HepG2 (cell line): ENCODE measurements around the gene GFER. TPM values are rescaled to one million over a fixed set of nuclear protein-coding genes. Genes with fewer than 3 reads are reported as not detected.

Source experiments
- AGO2 ChIP-seq: fragments of 200-400 bp; formaldehyde crosslinking; optimal IDR thresholded peaks from 2 replicates; pipeline ENCODE3; 2017; ENCODE audit warnings: mild to moderate bottlenecking, low read depth, low read length, moderate library complexity
- BRCA1 ChIP-seq: sonication (generic); formaldehyde crosslinking; IDR thresholded peaks from 2 replicates; pipeline ENCODE4 v1.4.0; 2020; ENCODE audit warnings: missing genetic modification reagents
- HDAC1 ChIP-seq: sonication (generic); formaldehyde crosslinking; IDR thresholded peaks from 2 replicates; pipeline ENCODE4 v1.5.1; 2020; ENCODE audit warnings: mild to moderate bottlenecking, missing genetic modification reagents
- HMGXB3 ChIP-seq: sonication (generic); formaldehyde crosslinking; IDR thresholded peaks from 2 replicates; pipeline ENCODE4 v1.4.0; 2020; ENCODE audit warnings: missing genetic modification reagents, borderline replicate concordance
- LBX2 ChIP-seq: sonication (generic); formaldehyde crosslinking; IDR thresholded peaks from 2 replicates; pipeline ENCODE4 v1.5.0; 2020; ENCODE audit warnings: missing genetic modification reagents, mild to moderate bottlenecking, borderline replicate concordance
- REXO4 ChIP-seq: sonication (generic); formaldehyde crosslinking; IDR thresholded peaks from 2 replicates; pipeline ENCODE4 v1.8.0; 2022; ENCODE audit warnings: missing genetic modification reagents, mild to moderate bottlenecking, borderline replicate concordance
- SKIL ChIP-seq: sonication (generic); formaldehyde crosslinking; IDR thresholded peaks from 2 replicates; pipeline ENCODE4 v1.8.0; 2022; ENCODE audit warnings: missing genetic modification reagents, mild to moderate bottlenecking, moderate library complexity, borderline replicate concordance
- SRSF4 ChIP-seq: fragments of 200-400 bp; formaldehyde crosslinking; IDR thresholded peaks from one replicate; pipeline ENCODE4 v1.6.1; 2018; ENCODE audit warnings: mild to moderate bottlenecking, low read depth, low read length, moderate library complexity; ENCODE audit not compliant: poor library complexity, severe bottlenecking
- TAF15 ChIP-seq: fragments of 200-400 bp; formaldehyde crosslinking; IDR thresholded peaks from one replicate; pipeline ENCODE4 v1.6.1; 2018; ENCODE audit warnings: mild to moderate bottlenecking, low read depth, low read length; ENCODE audit not compliant: poor library complexity, severe bottlenecking
- TARDBP ChIP-seq: sonication (generic); formaldehyde crosslinking; IDR thresholded peaks from 2 replicates; pipeline ENCODE4 v1.8.0; 2022; ENCODE audit warnings: mild to moderate bottlenecking, missing genetic modification reagents
- TBL1XR1 ChIP-seq: fragments of 150-350 bp; IDR thresholded peaks from 2 replicates; pipeline ENCODE4 v1.6.1; 2014; ENCODE audit warnings: borderline replicate concordance, low read length; ENCODE audit not compliant: partially characterized antibody
- ZBTB4 ChIP-seq: sonication (generic); formaldehyde crosslinking; IDR thresholded peaks from 2 replicates; pipeline ENCODE4 v1.4.0; 2020; ENCODE audit warnings: missing genetic modification reagents, mild to moderate bottlenecking, borderline replicate concordance
- ZNF276 ChIP-seq: sonication (generic); formaldehyde crosslinking; IDR thresholded peaks from 2 replicates; pipeline ENCODE4 v1.4.0; 2020; ENCODE audit warnings: mild to moderate bottlenecking, low read depth, missing genetic modification reagents
- ZNF746 ChIP-seq: sonication (generic); formaldehyde crosslinking; IDR thresholded peaks from 2 replicates; pipeline ENCODE4 v1.8.0; 2022; ENCODE audit warnings: mild to moderate bottlenecking, missing genetic modification reagents
- polyA plus RNA-seq, 8 experiments: library from polyadenylated mRNA; depleted of rRNA in 3 of 8; stranded (reverse) in 7 of 8; unstranded in 1 of 8; fragments of >200 nt; fragmentation: Illumina TruSeq in 4 of 8; extraction: Trizol in 4 of 8; gene quantifications; 2 replicates each; pipeline versions ENCODE4 v1.2.1 to v1.2.3, GENCODE V29; 2011 to 2016; ENCODE audit warnings: low read depth in 4 of 8, missing spikeins in 1 of 8, mixed read lengths in 1 of 8; ENCODE audit not compliant: insufficient read depth in 1 of 8
- total RNA-seq, 5 experiments: library from RNA; depleted of rRNA; stranded (reverse); fragments of >200 nt; fragmentation: Illumina TruSeq; extraction: Trizol; gene quantifications; 2 replicates each; pipeline ENCODE4 v1.2.3, GENCODE V29; 2016; ENCODE audit warnings: low read depth in 1 of 5

GFER gene
- total and polyA plus RNA-seq, 2 of the 13 experiments (the other 11 are each of a cell fraction or from before 2014, with no cell fraction given), result 28.6 to 71.7 TPM

- TF ChIP-seq SKIL (CRISPR knock-in tag), result no peak
- TF ChIP-seq HMGXB3 (CRISPR knock-in tag), result no peak
- TF ChIP-seq SRSF4, result no peak
- TF ChIP-seq ZNF746 (CRISPR knock-in tag), result no peak
- no peak for TF ChIP-seq TAF15
- TF ChIP-seq LBX2 (CRISPR knock-in tag), result no peak; the same call in 1 of the 2 replicates
- TF ChIP-seq ZBTB4 (CRISPR knock-in tag), result no peak
- no peak for TF ChIP-seq TARDBP
- 0 out of 2 replicates have a peak, but pooled peaks have one; percentile 70 for TF ChIP-seq REXO4 (CRISPR knock-in tag)
- peak; percentile 82 for TF ChIP-seq AGO2
- TF ChIP-seq HDAC1 (CRISPR knock-in tag), result peak; percentile 77
- no peak for TF ChIP-seq BRCA1 (CRISPR knock-in tag)
- TF ChIP-seq ZNF276 (CRISPR knock-in tag), result 0 out of 2 replicates have a peak, but pooled peaks have one; percentile 47
- no peak for TF ChIP-seq TBL1XR1
Measured at GRCh38 chr16:1942810-1943726, 40.9 kb upstream of the GFER start, which contains the start of gene MSRB1 (continued).
